GM18951 (cell line): ENCODE results near the gene RRAGC.

Source experiments
- POLR2A ChIP-seq: IDR thresholded peaks from 4 replicates; pipeline ENCODE4 v1.6.1; 2011; ENCODE audit warnings: mild to moderate bottlenecking; ENCODE audit not compliant: insufficient read length, insufficient read depth; ENCODE audit errors: extremely low read depth
- in situ Hi-C: fragments of 300-500 bp; cut with MboI; formaldehyde crosslinking; loops from one replicate; pipeline ENCODE4 v1.12.0; 2022; ENCODE audit warnings: low sequenced_read_pairs, mixed read lengths, inconsistent platforms; ENCODE audit not compliant: unreplicated experiment

Gene RRAGC

GRCh38 chr1:38873027-38873969, 13.7 kb upstream of the RRAGC start, which contains the start of gene MYCBP:
Gene MYCBP, minus strand, starts transcription at chr1:38873348. Its CDS starts 43 bp downstream, at chr1:38873305.
- in situ Hi-C loops = no loop called here
- TF ChIP-seq POLR2A = peak; percentile 86

DNA sequence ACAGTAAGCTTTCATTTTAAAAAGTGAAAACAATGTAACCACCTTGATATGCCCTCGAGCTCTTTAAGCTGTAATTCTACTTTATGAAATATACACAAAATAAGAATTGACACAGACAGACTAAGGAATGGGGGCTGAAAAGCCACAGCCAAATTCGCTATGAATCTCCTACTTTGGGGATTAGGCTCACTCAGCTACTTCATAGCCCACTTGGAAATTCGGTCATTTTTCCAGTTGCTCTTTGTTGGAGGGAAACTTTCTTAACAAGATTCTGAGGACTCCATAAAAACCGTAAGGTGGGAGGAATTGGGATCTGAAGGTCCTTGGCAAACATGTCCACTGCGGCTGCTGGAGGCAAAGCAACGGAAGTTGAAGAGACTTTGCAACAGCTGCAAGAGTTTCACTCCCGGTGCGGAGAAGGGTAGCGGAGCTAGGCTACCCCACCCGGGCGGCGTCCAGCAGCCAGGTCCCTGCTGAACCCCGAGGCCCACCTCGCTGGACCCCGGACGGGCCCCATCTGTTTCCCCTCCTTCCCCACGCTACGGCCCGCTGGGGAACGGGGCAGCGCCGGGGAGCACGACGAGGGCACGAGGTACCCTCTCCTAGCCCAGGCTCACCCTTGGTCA, 12.9 kb upstream of the RRAGC start:
- TF ChIP-seq POLR2A = no peak
- in situ Hi-C loops = no loop called here

GRCh38 chr1:38870996-38871395, 11.4 kb upstream of the RRAGC start:
- TF ChIP-seq POLR2A = no peak
- in situ Hi-C loops = no loop called here

DNA sequence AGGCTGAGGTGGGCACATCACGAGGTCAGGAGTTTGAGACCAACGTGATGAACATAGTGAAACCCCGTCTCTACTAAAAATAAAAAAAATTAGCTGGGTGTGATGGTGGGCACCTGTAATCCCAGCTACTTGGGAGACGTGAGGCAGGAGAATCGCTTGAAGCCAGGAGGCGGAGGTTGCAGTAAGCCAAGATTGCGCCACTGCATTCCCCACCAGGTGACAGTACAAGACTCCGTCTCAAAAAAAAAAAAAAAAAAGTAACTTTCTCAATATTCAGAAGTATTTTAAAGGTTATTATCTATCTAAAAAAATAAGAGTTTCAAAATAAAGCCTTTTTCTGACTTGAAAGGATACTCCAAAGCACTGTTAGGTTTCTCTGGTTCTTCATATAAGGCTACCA, 7.6 kb upstream of the RRAGC start:
- in situ Hi-C loops = no loop called here
- TF ChIP-seq POLR2A = no peak

GRCh38 chr1:38865112-38865715, 5.6 kb upstream of the RRAGC start:
- no peak for TF ChIP-seq POLR2A
- in situ Hi-C loops = no loop called here

DNA sequence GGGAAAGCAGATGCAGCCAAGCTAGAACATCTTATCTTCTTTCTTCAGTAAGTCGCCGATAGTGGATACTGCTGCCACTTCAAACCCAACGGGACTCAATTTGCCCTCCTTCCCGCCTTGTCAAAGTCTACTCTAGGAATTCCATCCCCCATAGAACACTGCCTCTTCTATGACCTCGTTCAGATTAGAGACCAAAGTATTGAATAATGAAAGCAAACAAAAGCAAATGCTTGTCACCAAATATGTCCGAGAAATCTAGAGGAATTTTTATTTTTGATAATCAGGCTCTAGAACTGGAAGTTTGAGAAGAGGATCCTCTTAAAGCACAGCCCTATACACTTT, 853 bp upstream of the RRAGC start:
- in situ Hi-C loops = no loop called here
- TF ChIP-seq POLR2A = no peak

DNA sequence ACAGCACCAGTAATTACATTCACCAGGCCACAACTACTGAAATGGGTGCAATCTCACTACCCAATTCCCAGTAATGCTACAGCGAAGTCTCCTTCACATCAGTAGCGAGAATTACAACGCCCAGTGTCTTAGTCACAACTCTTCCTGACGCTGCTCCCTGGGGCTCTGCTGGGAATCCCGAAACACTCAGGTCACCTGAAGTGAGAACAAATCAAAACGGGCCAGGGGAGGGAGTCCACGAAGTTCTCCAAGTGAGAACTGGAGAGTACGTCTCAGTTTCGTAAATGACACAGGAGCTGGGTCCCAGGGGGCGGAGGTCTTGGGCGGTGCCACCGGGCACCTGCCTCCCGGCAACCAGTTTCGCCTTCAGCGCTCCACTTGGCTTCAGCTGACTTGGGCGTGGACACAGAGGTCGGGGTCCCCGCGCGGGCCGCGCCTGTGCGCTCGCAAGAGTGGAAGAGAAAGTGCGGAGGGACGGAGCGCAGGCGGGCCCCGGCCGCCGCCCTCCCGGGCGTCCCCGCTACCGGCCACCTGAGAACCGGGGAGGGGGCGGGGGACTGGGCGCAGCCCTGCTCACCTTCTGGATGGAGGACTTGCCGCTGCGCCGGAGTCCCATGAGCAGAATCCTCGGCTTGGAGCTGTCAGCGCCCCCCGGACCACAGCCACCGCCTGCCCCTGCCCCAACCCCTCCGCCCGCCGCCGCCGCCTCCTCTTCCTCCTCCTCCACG, 575 bp downstream of the RRAGC start:
- in situ Hi-C loops = no loop called here
- TF ChIP-seq POLR2A = no peak

- in situ Hi-C loops = no loop called here
These were observed 6.8 kb downstream of the RRAGC start for GRCh38 chr1:38852780-38853179.

GRCh38 chr1:38848071-38848470, 11.5 kb downstream of the RRAGC start:
- no peak for TF ChIP-seq POLR2A

More at GRCh38 chr1:38852780-38853179, 6.8 kb downstream of the RRAGC start:
- TF ChIP-seq POLR2A = no peak

GRCh38 chr1:38846210-38846609, 13.4 kb downstream of the RRAGC start:
- in situ Hi-C loops = loop anchor here (25.0 kb wide), 1 partner anchor 959 kb away; no protein-coding TSS in a partner anchor
- no peak for TF ChIP-seq POLR2A

More at GRCh38 chr1:38848071-38848470, 11.5 kb downstream of the RRAGC start:
- in situ Hi-C loops = loop anchor here (25.0 kb wide), 1 partner anchor 961 kb away; no protein-coding TSS in a partner anchor

- in situ Hi-C loops = loop anchor here (25.0 kb wide), 1 partner anchor 958 kb away; no protein-coding TSS in a partner anchor
These were observed 14.5 kb downstream of the RRAGC start for GRCh38 chr1:38845088-38845487.

DNA sequence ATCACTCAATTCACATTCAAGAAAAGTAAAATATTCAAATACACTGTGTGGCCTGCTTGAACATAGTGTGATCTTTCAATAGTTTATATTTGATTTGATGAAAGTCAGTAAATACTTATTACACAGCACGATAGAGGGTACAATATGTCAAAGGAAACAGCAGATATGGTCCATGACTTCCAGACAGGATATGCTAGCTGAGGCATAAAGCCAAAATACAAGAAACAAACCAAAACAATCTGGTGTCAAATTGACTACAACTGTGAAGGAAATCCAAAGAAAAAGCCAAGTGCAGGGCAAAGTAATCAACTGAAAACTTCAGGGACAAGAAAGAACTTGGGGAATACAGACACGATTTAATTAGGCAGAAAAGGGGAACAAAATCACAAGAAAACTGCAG, 19.3 kb downstream of the RRAGC start:
- TF ChIP-seq POLR2A = no peak
- in situ Hi-C loops = loop anchor here (25.0 kb wide), 1 partner anchor 953 kb away; no protein-coding TSS in a partner anchor

DNA sequence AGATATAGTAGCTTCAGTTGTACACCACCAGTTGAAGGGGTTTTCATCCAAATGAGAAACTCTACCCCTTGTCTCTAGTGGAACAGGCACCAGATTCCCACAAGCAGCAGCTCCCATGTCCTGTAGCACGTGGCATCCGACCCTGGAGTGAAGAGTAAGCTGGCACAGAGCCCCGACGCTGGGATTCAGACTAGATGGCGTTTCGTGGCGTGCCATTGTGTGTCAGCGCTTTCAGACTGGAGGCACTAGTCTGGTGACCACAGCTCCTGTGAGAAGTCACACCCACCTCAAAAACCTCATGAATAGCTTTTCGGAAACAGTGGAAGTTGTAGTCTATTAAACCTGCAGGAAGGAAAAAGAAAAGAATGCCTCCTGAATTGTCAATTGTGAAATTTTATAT, 20.2 kb downstream of the RRAGC start:
- no peak for TF ChIP-seq POLR2A
- in situ Hi-C loops = loop anchor here (25.0 kb wide), 1 partner anchor 952 kb away; no protein-coding TSS in a partner anchor

DNA sequence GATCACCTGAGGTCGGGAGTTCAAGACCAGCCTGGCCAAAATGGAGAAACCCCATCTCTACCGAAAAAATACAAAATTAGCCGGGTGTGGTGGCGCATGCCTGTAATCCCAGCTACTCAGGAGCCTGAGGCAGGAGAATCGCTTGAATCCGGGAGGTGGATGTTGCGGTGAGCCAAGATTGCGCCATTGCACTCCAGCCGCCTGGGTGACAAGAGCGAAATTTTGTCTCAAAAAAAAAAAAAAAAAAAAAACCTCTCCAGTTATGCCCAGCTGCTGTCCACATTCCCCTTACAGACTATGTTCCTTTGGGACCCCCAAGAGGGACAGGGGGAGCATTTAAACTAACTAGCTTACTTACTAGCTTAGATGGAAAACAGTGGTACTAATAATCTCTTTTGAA, 23.3 kb downstream of the RRAGC start:
- in situ Hi-C loops = loop anchor here (25.0 kb wide), 1 partner anchor 949 kb away; no protein-coding TSS in a partner anchor
